Measurements from ENCODE around the gene GAGE1.
"Not testable (repeated sequence)": the region's sequence is repeated elsewhere in the genome, so short reads cannot be mapped to it uniquely, and the experiment has no call there.

GAGE1 gene, protein sequence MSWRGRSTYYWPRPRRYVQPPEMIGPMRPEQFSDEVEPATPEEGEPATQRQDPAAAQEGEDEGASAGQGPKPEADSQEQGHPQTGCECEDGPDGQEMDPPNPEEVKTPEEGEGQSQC

DNA sequence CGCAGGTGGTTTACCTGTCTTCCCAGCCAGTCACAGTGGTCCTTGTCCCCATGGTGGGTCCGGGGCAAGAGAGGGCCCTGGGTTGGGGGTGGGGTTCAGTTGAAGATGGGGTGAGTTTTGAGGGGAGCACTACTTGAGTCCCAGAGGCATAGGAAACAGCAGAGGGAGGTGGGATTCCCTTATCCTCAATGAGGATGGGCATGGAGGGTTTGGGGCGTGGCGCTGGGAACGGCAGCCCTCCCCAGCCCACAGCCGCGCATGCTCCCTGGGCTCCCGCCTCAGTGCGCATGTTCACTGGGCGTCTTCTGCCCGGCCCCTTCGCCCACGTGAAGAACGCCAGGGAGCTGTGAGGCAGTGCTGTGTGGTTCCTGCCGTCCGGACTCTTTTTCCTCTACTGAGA, at the start of gene GAGE1:
GAGE1 (plus strand) TSS at position 301 of the 400 bp plus-strand sequence. CDS start 1,155 bp downstream, outside the sequence.
- DNase-seq, result not testable (repeated sequence)

DNA sequence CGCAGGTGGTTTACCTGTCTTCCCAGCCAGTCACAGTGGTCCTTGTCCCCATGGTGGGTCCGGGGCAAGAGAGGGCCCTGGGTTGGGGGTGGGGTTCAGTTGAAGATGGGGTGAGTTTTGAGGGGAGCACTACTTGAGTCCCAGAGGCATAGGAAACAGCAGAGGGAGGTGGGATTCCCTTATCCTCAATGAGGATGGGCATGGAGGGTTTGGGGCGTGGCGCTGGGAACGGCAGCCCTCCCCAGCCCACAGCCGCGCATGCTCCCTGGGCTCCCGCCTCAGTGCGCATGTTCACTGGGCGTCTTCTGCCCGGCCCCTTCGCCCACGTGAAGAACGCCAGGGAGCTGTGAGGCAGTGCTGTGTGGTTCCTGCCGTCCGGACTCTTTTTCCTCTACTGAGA, 47.8 kb upstream of the GAGE1 start, which contains the start of gene GAGE12E:
GAGE12E (plus strand) TSS at position 301 of the 400 bp plus-strand sequence. CDS start 1,155 bp downstream, outside the sequence.
- DNase-seq, result not testable (repeated sequence)

DNA sequence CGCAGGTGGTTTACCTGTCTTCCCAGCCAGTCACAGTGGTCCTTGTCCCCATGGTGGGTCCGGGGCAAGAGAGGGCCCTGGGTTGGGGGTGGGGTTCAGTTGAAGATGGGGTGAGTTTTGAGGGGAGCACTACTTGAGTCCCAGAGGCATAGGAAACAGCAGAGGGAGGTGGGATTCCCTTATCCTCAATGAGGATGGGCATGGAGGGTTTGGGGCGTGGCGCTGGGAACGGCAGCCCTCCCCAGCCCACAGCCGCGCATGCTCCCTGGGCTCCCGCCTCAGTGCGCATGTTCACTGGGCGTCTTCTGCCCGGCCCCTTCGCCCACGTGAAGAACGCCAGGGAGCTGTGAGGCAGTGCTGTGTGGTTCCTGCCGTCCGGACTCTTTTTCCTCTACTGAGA, 38.3 kb upstream of the GAGE1 start, which contains the start of gene GAGE12F:
GAGE12F (plus strand) TSS at position 301 of the 400 bp plus-strand sequence. CDS start 1,155 bp downstream, outside the sequence.
- not testable (repeated sequence) for DNase-seq

DNA sequence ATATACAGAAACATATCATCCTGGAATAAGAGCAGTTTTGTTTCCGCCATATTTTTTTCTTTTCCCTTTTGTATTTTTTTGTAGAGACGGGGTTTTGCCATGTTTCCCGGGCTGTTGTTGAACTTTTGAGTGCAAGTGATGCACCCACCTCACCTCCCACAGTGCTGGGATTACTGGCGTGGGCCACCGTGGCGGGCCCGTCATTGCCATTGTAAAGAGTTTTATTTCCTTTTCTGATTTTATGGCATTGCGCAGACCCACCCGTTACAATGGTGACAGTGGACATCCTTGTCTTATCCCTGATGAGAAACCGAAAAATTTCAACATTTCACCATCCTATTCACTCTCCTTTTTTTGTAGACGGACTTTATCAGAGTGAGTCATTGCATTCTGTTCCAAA, 30.1 kb upstream of the GAGE1 start:
- not testable (repeated sequence) for DNase-seq

DNA sequence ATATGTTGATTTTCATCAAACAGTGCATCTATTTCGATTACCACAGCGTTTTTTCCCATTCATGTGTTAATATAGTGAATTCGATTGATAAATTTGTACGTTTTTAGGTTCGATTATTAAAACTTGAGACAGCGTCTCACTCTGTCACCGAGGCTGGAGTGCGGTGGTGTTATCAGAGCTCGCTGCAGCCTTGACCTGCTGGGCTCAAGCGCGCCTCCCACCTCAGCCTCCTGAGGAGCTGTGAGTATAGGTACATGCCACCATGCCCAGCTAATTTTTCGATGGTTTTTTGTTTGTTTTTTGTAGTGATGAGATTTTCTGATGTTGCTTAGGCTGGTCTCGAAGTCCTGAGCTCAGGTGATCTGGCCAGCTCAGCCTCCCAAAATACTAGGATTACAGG, 29.7 kb upstream of the GAGE1 start:
- not testable (repeated sequence) for DNase-seq

DNA sequence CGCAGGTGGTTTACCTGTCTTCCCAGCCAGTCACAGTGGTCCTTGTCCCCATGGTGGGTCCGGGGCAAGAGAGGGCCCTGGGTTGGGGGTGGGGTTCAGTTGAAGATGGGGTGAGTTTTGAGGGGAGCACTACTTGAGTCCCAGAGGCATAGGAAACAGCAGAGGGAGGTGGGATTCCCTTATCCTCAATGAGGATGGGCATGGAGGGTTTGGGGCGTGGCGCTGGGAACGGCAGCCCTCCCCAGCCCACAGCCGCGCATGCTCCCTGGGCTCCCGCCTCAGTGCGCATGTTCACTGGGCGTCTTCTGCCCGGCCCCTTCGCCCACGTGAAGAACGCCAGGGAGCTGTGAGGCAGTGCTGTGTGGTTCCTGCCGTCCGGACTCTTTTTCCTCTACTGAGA, 28.7 kb upstream of the GAGE1 start, which contains the start of gene GAGE12G:
GAGE12G (plus strand) TSS at position 301 of the 400 bp plus-strand sequence. CDS start 1,155 bp downstream, outside the sequence.
- DNase-seq, result not testable (repeated sequence)

DNA sequence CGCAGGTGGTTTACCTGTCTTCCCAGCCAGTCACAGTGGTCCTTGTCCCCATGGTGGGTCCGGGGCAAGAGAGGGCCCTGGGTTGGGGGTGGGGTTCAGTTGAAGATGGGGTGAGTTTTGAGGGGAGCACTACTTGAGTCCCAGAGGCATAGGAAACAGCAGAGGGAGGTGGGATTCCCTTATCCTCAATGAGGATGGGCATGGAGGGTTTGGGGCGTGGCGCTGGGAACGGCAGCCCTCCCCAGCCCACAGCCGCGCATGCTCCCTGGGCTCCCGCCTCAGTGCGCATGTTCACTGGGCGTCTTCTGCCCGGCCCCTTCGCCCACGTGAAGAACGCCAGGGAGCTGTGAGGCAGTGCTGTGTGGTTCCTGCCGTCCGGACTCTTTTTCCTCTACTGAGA, 19.2 kb upstream of the GAGE1 start, which contains the start of gene GAGE12H:
GAGE12H (plus strand) TSS at position 301 of the 400 bp plus-strand sequence. CDS start 1,155 bp downstream, outside the sequence.
- DNase-seq, result not testable (repeated sequence)

DNA sequence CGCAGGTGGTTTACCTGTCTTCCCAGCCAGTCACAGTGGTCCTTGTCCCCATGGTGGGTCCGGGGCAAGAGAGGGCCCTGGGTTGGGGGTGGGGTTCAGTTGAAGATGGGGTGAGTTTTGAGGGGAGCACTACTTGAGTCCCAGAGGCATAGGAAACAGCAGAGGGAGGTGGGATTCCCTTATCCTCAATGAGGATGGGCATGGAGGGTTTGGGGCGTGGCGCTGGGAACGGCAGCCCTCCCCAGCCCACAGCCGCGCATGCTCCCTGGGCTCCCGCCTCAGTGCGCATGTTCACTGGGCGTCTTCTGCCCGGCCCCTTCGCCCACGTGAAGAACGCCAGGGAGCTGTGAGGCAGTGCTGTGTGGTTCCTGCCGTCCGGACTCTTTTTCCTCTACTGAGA, 9.6 kb upstream of the GAGE1 start, which contains the start of gene GAGE2A:
GAGE2A (plus strand) TSS at position 301 of the 400 bp plus-strand sequence. CDS start 1,155 bp downstream, outside the sequence.
- not testable (repeated sequence) for DNase-seq

DNA sequence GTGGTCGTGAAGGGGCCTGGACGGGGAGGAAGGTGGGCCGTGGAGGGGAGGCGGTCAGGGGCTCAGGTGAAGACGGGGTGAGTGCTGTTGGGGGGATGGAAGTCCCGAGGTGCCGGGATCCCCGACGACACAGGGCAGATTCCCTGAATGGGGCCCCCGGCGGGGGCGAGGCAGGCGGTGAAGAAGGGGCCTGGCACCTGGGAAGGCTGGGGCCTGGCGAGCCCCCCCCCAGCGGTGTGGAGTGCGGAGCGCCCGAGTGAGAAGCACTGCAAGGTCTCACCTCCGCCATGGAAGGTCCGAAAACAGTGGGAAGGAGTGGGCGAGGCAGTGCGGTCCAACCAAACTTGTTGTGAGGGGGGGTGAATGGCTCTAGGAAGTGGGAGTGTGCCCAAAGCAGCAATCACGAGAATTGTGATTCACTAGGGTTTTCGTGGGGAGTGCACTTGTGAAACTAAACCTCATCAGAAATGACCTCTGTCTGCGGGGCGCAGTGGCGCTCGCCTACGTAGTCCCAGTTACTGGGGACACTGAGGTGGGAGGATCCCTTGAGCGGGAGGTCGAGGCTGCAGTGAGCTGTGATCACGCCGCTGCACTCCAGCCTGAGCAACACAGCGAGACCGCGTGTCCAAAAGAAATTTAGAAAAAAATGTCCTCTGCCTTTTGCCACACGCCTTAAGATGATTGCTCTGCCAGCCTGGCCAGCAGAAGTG, 8.9 kb upstream of the GAGE1 start:
- DNase-seq, result not testable (repeated sequence)

DNA sequence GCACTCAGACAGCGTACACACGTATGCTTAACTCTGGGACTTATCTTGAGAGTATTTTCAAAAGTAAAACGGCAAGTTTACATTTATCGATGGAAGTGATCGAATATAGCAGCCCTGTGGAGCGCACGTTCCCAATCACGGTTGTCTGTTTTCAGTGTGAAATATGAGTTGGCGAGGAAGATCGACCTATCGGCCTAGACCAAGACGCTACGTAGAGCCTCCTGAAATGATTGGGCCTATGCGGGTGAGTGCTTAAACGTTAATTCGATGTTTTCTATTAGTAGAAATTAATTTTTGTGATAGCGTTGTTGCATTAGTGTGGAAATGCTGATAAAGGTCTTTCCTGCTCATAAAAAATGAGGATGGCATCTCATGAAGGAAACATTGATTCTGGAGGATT, 8.3 kb upstream of the GAGE1 start:
- not testable (repeated sequence) for DNase-seq

DNA sequence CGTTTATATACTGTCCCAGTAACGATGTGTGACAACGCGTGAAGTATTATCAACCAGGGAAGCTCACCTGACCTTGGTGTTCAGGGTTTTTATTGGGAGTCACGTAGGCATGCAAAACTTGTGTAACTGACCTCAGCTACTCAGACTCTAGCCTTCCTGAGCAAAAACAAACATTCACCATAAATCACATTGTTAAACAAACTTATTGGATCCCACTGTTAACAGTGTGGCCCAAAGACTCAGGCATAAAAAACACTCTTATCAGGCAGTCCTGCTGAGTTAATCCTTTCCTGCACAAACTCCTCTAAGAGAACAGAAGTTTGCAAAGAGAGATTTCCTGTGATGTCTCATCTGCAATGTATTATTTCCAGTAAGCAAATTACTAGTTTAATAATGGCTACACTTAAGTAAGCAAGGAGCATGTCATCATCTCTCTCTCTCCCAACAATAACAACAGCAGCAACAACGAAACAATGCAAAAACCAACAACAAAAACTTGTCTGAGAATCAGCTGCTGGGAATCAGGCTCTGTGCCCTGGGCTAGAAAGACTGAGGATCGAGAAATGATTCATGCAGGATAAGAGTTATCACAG, 12.0 kb downstream of the GAGE1 start:
- DNase-seq, result no peak

DNA sequence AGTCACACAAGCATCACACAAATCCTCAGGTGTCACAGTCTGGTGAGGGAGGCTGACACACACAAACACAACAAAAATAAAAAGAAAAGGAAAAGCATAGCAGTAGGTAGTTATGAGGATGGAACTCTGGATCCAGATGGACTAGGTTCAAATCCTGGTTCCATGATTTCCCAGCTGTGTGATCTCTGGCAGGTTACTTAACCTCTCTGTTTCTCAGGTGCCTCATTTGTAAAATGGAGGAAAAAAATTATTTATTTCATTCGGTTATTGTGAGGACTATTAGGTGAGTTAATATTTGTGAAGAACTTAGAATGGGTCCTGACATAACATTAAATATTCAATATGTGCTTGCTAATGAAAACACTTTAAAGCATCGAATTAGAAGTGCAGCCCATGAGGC, 19.8 kb downstream of the GAGE1 start:
- no peak for DNase-seq

DNA sequence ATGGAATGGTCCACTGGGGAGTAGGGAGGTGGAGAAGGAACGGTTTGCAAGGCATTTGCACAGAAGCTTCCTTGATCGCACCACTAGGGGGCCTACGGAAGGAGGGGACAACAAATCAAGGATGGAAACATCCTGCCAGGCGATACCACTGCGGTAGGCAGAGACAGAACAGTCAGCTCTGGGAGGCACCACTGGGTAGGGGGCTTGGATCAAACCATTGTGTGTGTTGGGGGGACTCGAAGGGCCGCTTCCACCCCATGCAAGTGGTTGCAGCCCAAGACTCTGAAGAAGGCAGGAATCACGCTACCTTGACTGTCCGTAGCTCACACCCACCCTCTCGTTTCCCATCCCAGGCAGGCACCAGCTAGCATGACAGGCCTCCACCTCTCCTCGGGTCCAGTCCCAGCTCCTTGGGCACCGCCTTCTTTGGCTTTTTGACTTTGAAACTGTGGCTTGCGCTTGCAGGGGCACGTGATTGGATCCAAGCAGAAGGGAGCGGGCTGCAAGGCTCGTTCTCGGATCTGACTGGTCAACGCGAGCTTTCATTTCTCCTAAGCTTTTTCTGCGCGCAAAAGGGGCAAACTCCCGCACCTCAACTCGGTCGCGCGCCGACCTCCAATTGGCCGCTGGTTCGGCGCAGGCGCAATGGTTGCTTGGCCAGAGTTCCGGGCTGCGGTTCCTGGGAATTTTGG, 28.4 kb downstream of the GAGE1 start:
- no peak for DNase-seq

DNA sequence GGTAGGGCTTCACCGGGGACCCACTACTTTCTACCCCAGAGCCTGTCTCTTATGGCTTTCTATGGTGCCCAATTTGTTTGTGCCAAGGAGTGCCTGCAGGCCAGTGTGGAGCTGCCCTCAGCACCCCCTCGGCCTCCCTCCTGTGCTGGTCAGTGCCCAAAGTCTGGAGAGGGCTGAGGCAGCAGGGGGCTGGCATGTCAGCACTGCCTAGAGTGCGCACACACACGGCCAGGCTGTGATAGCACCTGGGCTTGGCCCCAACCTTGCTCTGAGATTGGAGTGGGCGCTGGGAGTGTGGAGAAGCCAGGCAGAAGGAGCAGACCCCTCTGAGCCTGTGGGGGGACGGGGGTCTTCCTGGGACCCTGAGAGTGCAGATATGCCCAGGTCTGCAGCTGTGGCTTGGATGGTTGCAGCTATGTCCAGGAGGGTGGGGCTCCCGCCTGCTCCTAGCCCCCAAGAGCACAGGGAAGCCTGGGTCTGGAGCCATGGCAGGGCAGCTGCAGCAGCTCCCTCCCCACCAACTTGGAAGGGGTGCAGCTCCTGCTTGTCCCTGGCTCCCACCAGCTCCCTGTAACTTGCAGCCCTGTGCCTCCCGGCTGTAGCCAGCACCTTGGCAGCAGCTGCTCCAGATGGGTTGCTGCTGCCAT, 46.3 kb downstream of the GAGE1 start:
- DNase-seq, result no peak

DNA sequence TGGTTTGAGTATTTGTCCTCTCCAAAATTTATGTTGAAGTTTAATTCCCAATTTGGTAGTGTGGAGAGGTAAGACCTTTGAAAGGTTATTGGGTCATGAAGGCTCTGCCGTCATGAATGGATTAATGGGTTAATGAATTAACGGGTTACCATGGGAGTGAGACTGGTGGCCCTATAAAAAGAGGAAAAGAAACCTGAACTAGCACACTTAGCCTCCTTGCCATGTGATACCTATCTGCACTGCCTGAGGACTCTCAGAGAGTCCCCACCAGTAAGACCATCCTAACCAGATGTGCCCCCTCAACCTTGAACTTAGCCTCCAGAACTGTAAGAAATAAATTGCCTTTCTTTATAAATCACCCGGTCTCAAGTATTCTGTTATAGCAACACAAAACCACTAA, 57.7 kb downstream of the GAGE1 start:
- DNase-seq, result no peak
